Measurements from ENCODE around the gene AVEN. TPM values are rescaled to one million over a fixed set of nuclear protein-coding genes. Genes with fewer than 3 reads are reported as not detected.

Gene AVEN, protein sequence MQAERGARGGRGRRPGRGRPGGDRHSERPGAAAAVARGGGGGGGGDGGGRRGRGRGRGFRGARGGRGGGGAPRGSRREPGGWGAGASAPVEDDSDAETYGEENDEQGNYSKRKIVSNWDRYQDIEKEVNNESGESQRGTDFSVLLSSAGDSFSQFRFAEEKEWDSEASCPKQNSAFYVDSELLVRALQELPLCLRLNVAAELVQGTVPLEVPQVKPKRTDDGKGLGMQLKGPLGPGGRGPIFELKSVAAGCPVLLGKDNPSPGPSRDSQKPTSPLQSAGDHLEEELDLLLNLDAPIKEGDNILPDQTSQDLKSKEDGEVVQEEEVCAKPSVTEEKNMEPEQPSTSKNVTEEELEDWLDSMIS
- total RNA-seq: 34.7 and 37.4 TPM in 2 replicates

DNA sequence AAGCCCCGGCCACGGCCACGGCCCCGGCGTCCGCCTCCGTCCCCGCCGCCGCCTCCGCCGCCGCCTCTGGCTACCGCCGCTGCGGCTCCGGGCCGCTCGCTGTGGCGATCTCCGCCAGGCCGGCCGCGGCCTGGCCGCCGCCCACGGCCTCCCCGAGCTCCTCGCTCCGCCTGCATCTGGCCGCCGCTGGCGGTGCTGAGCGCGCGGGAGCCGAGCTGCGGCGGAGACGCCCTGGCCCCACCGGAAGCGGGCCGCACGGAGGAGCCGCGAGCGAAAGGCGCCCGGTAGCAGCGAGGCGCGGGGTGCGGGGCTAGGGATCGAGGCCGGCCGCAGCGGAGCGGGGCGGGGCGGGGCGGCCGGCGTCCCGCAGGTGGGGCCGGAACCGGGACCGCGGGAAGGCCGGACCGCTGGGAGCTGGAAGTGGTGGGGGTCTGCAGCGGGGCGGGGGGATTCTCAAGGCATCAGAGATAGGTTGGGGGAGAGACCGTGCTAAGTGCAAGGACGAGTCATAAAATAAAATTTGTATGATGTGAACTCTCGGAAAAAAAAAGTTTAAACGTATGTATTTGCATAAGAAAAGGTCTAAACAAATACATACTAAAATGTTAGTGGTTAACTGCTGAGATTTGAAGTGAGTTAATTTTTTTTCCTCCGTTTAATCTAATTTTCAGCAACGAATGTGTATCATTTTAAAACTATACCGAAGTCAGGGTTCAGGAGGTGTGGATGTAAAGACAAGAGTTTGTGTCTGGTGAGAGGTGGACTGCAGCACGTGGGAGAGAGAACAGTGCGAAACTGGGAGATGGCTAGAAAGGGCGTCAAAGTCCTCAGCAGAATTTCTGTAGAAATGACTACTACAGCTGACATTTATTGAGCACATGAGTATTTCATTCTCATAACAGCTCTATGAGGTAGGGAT is at the start of gene AVEN:
AVEN (minus strand) TSS at position 334 of the 919 bp plus-strand sequence; CDS start at position 176, 158 bp downstream.
- Histone ChIP-seq H3K4me2 (ENCODE audit: insufficient read depth, low read length) (peak within 1 kb of the TSS; percentile 90), H3K9me3 (ENCODE audit: low read depth, low read length) (no peaks in the 10 kb centered on the region), H3K4me3 (ENCODE audit: insufficient read depth, low read length) (peak within 1 kb of the TSS; percentile 97), H3K36me3 (ENCODE audit: insufficient read depth, low read length) (no peaks in the 10 kb centered on the region), H3K79me2 (ENCODE audit: insufficient read depth, low read length) (peaks cover 32% of the 10 kb centered on the region), H3K27ac (ENCODE audit: low read depth, low read length) (peak within 1 kb of the TSS; percentile 88), H3K27me3 (ENCODE audit: insufficient read depth, low read length) (no peaks in the 10 kb centered on the region), H4K20me1 (ENCODE audit: insufficient read depth, low read length) (no peaks in the 10 kb centered on the region), H2AFZ (ENCODE audit: low read length) (peak within 1 kb of the TSS; percentile 95), H3K4me1 (ENCODE audit: insufficient read depth, low read length) (peaks cover 19% of the 10 kb centered on the region)
- peak; percentile 90 for DNase-seq (ENCODE audit: insufficient read length, low spot score, missing footprints)
- TF ChIP-seq, protein P1, sequence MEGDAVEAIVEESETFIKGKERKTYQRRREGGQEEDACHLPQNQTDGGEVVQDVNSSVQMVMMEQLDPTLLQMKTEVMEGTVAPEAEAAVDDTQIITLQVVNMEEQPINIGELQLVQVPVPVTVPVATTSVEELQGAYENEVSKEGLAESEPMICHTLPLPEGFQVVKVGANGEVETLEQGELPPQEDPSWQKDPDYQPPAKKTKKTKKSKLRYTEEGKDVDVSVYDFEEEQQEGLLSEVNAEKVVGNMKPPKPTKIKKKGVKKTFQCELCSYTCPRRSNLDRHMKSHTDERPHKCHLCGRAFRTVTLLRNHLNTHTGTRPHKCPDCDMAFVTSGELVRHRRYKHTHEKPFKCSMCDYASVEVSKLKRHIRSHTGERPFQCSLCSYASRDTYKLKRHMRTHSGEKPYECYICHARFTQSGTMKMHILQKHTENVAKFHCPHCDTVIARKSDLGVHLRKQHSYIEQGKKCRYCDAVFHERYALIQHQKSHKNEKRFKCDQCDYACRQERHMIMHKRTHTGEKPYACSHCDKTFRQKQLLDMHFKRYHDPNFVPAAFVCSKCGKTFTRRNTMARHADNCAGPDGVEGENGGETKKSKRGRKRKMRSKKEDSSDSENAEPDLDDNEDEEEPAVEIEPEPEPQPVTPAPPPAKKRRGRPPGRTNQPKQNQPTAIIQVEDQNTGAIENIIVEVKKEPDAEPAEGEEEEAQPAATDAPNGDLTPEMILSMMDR (IDR thresholded peaks at IDR 0.05; ENCODE audit: extremely low read depth, low read depth, low read length): no peak

DNA sequence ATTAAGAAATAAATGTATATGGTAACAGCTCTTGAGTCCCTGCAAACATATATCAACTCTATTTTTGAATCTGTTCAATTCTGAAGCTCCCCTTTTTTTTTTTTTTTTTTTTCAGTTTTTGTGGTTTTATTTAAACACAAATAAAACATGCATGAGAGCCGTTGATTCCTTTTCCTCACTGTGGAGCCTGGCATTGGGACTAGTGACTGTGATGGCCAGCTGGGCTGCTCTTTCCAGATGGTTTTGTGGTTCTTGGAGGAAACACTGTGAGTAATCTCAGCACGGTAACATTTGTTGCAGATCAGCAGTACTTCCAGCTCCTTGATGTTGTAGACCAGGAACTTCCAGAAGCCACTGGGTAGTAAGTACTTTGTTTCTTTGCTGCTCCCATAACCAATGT is 46.7 kb upstream of the AVEN start:
- TF ChIP-seq, protein P1 (IDR thresholded peaks at IDR 0.05; ENCODE audit: extremely low read depth, low read depth, low read length): no peak
- Histone ChIP-seq H3K4me2 (ENCODE audit: insufficient read depth, low read length) (no peak overlapping the region), H3K27me3 (ENCODE audit: insufficient read depth, low read length) (no peaks in the 10 kb centered on the region), H3K4me1 (ENCODE audit: insufficient read depth, low read length) (no peaks in the 10 kb centered on the region), H3K36me3 (ENCODE audit: insufficient read depth, low read length) (peaks cover 45% of the 10 kb centered on the region), H3K27ac (ENCODE audit: low read depth, low read length) (no peak overlapping the region), H3K9me3 (ENCODE audit: low read depth, low read length) (no peaks in the 10 kb centered on the region), H3K79me2 (ENCODE audit: insufficient read depth, low read length) (peaks cover 6% of the 10 kb centered on the region), H3K4me3 (ENCODE audit: insufficient read depth, low read length) (no peak overlapping the region), H2AFZ (ENCODE audit: low read length) (no peak overlapping the region), H4K20me1 (ENCODE audit: insufficient read depth, low read length) (no peaks in the 10 kb centered on the region)
- no peak for DNase-seq (ENCODE audit: insufficient read length, low spot score, missing footprints)

DNA sequence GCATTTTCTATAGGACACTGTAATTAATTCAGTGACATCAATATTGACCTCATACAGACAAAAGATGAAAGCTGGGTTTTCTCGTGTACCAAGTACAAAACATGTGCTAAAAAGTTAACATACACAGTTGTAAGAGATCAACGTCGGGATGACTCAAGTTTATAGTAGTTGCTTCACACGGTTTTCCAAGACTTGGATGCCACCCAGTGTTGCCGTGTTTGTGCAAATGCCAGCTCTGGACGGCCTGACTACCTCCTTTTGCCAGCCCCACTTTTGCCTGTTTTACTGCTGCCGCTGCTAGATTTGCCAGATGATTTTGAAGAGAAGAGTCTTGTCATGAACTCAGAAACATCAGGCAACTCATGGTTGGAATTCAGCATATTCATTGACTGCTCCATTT is 45.1 kb upstream of the AVEN start:
- Histone ChIP-seq H3K79me2 (ENCODE audit: insufficient read depth, low read length) (peaks cover 3% of the 10 kb centered on the region), H3K36me3 (ENCODE audit: insufficient read depth, low read length) (peaks cover 38% of the 10 kb centered on the region), H3K9me3 (ENCODE audit: low read depth, low read length) (no peaks in the 10 kb centered on the region), H3K27ac (ENCODE audit: low read depth, low read length) (peak overlapping the region; percentile 45), H3K4me3 (ENCODE audit: insufficient read depth, low read length) (no peak overlapping the region), H4K20me1 (ENCODE audit: insufficient read depth, low read length) (no peaks in the 10 kb centered on the region), H3K27me3 (ENCODE audit: insufficient read depth, low read length) (no peaks in the 10 kb centered on the region), H3K4me2 (ENCODE audit: insufficient read depth, low read length) (no peak overlapping the region), H2AFZ (ENCODE audit: low read length) (no peak overlapping the region), H3K4me1 (ENCODE audit: insufficient read depth, low read length) (no peaks in the 10 kb centered on the region)
- DNase-seq (ENCODE audit: insufficient read length, low spot score, missing footprints): peak; percentile 49
- TF ChIP-seq, protein P1 (IDR thresholded peaks at IDR 0.05; ENCODE audit: extremely low read depth, low read depth, low read length): no peak

DNA sequence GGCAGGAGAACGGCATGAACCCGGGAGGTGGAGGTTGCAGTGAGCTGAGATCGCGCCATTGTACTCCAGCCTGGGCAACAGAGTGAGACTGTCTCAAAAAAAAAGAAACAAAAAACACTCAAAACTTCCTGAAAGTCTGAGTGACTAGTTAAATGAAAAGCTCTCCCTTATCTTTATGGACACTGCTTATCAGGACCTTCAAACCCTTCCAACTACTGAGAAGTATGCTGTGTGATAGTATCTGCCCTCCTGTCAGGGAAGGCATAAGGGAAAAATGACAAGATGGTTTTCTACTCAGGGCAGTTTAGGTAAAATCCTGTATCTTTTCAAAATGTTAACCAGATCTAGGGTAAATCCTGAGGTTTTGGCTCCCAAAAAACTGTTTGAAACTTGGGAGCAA is 40.9 kb upstream of the AVEN start:
- Histone ChIP-seq H2AFZ (ENCODE audit: low read length) (no peak overlapping the region), H3K79me2 (ENCODE audit: insufficient read depth, low read length) (no peaks in the 10 kb centered on the region), H3K27ac (ENCODE audit: low read depth, low read length) (no peak overlapping the region), H3K4me2 (ENCODE audit: insufficient read depth, low read length) (no peak overlapping the region), H3K9me3 (ENCODE audit: low read depth, low read length) (no peaks in the 10 kb centered on the region), H3K36me3 (ENCODE audit: insufficient read depth, low read length) (peaks cover 11% of the 10 kb centered on the region), H4K20me1 (ENCODE audit: insufficient read depth, low read length) (no peaks in the 10 kb centered on the region), H3K27me3 (ENCODE audit: insufficient read depth, low read length) (no peaks in the 10 kb centered on the region), H3K4me3 (ENCODE audit: insufficient read depth, low read length) (no peak overlapping the region), H3K4me1 (ENCODE audit: insufficient read depth, low read length) (no peaks in the 10 kb centered on the region)
- TF ChIP-seq, protein P1 (IDR thresholded peaks at IDR 0.05; ENCODE audit: extremely low read depth, low read depth, low read length): no peak
- DNase-seq (ENCODE audit: insufficient read length, low spot score, missing footprints): no peak
